Stomach smooth muscle (tissue), 2 donors: ENCODE data around the gene PTP4A2.
"Not testable (repeated sequence)": the region's sequence is repeated elsewhere in the genome, so short reads cannot be mapped to it uniquely, and the experiment has no call there.

Experiments used
- H3K27ac ChIP-seq: one replicate; pipeline ENCODE4 v1.7.0; 2013; ENCODE audit warnings: mild to moderate bottlenecking, low read length, inconsistent platforms
- H3K27me3 ChIP-seq, 2 donors: one replicate each; pipeline ENCODE4 v1.7.0; 2013; ENCODE audit warnings: low read length in 2 of 2; ENCODE audit not compliant: insufficient read depth in 2 of 2, control insufficient read depth in 1 of 2
- H3K36me3 ChIP-seq, 2 donors: one replicate each; pipeline ENCODE4 v1.7.0; 2013; ENCODE audit warnings: low read length in 2 of 2; ENCODE audit not compliant: control insufficient read depth in 2 of 2, insufficient read depth in 2 of 2
- H3K4me1 ChIP-seq: one replicate; pipeline ENCODE4 v1.7.0; 2013; ENCODE audit warnings: low read length; ENCODE audit not compliant: control insufficient read depth, insufficient read depth
- H3K4me3 ChIP-seq, 2 donors: one replicate each; pipeline ENCODE4 v1.7.0; 2013; ENCODE audit warnings: low read length in 2 of 2
- H3K9ac ChIP-seq, 2 donors: one replicate each; pipeline ENCODE4 v1.7.0; 2013; ENCODE audit warnings: low read length in 2 of 2, mild to moderate bottlenecking in 1 of 2
- H3K9me3 ChIP-seq, 2 donors: one replicate each; pipeline ENCODE4 v1.7.0; 2013; ENCODE audit warnings: low read length in 2 of 2; ENCODE audit not compliant: control insufficient read depth in 2 of 2
- donor health status: healthy.
- donor health status: Pancreatic carcinoma.

PTP4A2 gene

GRCh38 chr1:31902510-31902860 is 35.7 kb downstream of the PTP4A2 start:
- peaks cover 10 to 16% of the 10 kb centered on the region in 2 donors for H3K36me3 ChIP-seq
- peaks cover 0 to 3% of the 10 kb centered on the region in 2 donors for H3K9me3 ChIP-seq
- H3K27me3 ChIP-seq = no peaks in the 10 kb centered on the region
- no peak overlapping the region for H3K27ac ChIP-seq
- H3K9ac ChIP-seq = no peak overlapping the region
- H3K4me1 ChIP-seq = no peaks in the 10 kb centered on the region
- H3K4me3 ChIP-seq = no peak overlapping the region

DNA sequence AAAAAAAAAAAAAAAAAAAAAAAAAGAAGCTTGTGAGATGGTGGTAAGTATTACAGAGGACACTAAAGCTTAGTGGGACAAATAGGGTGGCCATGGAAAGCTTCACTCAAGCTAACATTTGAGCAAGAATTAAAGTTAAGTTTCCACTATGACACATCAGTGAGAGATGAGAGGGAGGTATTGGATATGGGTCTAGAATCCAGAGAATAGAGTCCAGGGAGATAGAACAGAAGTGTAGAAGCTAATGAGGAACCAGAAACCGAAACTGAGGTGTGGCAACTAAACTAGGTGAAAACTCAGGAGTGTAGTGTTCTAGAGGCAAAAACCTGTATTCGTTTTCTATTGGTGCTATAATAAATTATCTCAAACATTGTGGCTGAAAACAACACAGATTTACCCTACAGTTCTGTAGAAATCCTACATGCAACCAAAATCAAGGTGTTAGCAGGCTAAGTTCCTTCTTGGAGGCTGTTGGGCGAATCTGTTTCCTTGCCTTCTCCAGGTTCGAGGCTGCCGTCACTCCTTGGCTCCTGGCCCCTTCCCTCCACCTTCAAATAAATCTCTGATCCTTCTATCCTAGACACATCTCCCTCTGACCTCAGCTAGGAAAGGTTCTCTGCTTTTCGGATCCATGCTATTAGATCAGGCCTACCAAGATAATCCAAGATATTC is 36.2 kb downstream of the PTP4A2 start:
- no peak overlapping the region for H3K27ac ChIP-seq
- no peaks in the 10 kb centered on the region for H3K27me3 ChIP-seq
- H3K36me3 ChIP-seq = peaks cover 6 to 12% of the 10 kb centered on the region in 2 donors
- no peaks in the 10 kb centered on the region for H3K4me1 ChIP-seq
- H3K9ac ChIP-seq = no peak overlapping the region
- peaks cover 0 to 3% of the 10 kb centered on the region in 2 donors for H3K9me3 ChIP-seq
- no peak overlapping the region for H3K4me3 ChIP-seq

GRCh38 chr1:31900790-31901189 is 37.4 kb downstream of the PTP4A2 start:
- H3K4me1 ChIP-seq = no peaks in the 10 kb centered on the region
- H3K4me3 ChIP-seq = no peak overlapping the region
- peaks cover 0 to 3% of the 10 kb centered on the region in 2 donors for H3K9me3 ChIP-seq
- H3K36me3 ChIP-seq = peaks cover under 1 to 2% of the 10 kb centered on the region in 2 donors
- no peak overlapping the region for H3K9ac ChIP-seq
- H3K27me3 ChIP-seq = no peaks in the 10 kb centered on the region
- H3K27ac ChIP-seq = no peak overlapping the region

- no peaks in the 10 kb centered on the region for H3K27me3 ChIP-seq
- no peak overlapping the region for H3K9ac ChIP-seq
- no peaks in the 10 kb centered on the region for H3K36me3 ChIP-seq
- no peak overlapping the region for H3K27ac ChIP-seq
- H3K4me1 ChIP-seq = no peaks in the 10 kb centered on the region
- H3K4me3 ChIP-seq = no peak overlapping the region
- H3K9me3 ChIP-seq = peaks cover 0 to 3% of the 10 kb centered on the region in 2 donors
Observed at GRCh38 chr1:31897526-31898100, 40.6 kb downstream of the PTP4A2 start.

DNA sequence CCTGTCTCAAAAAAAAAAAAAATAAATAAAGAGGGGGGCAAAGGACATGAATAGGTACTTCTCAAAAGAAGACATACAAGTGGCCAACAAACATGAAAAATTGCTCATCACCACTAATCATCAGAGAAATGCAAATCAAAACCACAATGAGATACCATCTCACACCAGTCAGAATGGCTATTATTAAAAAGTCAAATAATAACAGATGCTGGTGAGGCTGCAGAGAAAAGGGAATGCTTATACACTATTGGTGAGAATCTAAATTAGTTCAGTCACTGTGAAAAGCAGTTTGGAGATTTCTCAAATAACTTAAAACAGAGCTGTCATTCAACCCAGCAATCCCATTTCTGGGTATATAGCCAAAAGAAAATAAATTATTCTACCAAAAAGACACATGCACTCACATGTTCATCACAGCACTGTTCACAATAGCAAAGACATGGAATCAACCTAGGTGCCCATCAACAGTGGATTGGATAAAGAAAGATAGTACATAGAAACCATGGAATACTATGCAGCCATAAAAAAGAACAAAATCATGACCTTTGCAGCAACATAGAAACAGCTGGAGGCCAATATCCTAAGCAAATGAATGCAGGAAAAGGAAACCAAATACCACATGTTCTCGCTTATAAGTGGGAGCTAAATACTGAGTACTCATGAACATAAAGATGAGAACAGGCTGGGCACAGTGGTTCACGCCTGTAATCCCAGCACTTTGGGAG is 42.5 kb downstream of the PTP4A2 start:
- H3K4me1 ChIP-seq, H3K36me3 ChIP-seq, H3K4me3 ChIP-seq, H3K9me3 ChIP-seq, H3K9ac ChIP-seq, H3K27me3 ChIP-seq, H3K27ac ChIP-seq: not testable (repeated sequence)

GRCh38 chr1:31891280-31891679 is 46.9 kb downstream of the PTP4A2 start:
- Histone ChIP-seq H3K4me3 (no peak overlapping the region), H3K27me3 (no peaks in the 10 kb centered on the region), H3K4me1 (no peaks in the 10 kb centered on the region), H3K36me3 (no peaks in the 10 kb centered on the region), H3K9me3 (no peaks in the 10 kb centered on the region), H3K9ac (no peak overlapping the region), H3K27ac (no peak overlapping the region)

DNA sequence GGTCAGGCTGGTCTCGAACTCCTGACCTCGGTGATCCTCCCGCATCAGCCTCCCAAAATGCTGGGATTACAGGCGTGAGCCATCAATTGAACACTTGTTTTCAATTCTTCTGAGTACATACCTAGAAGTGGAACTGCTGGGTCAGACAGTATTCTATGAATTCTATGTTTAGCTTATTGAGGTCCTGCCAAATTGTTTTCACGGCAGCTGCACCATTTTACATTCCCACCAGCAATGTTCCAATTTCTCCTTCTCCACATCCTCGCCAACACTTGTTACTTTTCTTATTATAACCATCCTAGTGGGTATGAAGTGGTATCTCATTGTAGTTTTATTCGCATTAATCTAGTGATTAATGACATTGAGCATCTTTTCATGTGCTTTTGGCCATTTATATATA is 49.9 kb downstream of the PTP4A2 start:
- no peaks in the 10 kb centered on the region for H3K4me1 ChIP-seq
- no peak overlapping the region for H3K9ac ChIP-seq
- no peak overlapping the region for H3K4me3 ChIP-seq
- no peaks in the 10 kb centered on the region for H3K9me3 ChIP-seq
- H3K27me3 ChIP-seq = no peaks in the 10 kb centered on the region
- H3K27ac ChIP-seq = no peak overlapping the region
- no peaks in the 10 kb centered on the region for H3K36me3 ChIP-seq

GRCh38 chr1:31886866-31887265 is 51.3 kb downstream of the PTP4A2 start:
- no peaks in the 10 kb centered on the region for H3K4me1 ChIP-seq
- no peaks in the 10 kb centered on the region for H3K27me3 ChIP-seq
- no peak overlapping the region for H3K9ac ChIP-seq
- no peaks in the 10 kb centered on the region for H3K36me3 ChIP-seq
- no peaks in the 10 kb centered on the region for H3K9me3 ChIP-seq
- H3K27ac ChIP-seq = no peak overlapping the region
- H3K4me3 ChIP-seq = no peak overlapping the region

DNA sequence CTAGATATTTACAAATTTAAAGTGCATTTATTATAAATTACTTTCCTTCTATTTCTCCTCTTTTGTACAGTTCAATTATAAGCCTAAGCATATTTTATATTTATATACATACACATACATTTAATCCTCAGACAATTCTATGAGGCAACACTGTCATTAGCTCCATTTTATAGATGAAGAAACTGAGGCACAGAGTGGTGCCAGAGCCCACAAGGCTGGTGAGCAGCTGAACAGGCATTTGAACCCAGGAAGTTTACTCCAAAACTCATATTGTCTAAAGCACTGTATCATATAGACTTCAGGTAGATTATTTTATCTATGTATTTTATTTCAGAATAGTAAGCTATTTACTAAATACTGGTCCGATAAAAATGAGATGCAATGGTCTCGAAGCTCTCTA is 52.3 kb downstream of the PTP4A2 start:
- H3K4me3 ChIP-seq = no peak overlapping the region
- H3K36me3 ChIP-seq = no peaks in the 10 kb centered on the region
- no peak overlapping the region for H3K9ac ChIP-seq
- H3K4me1 ChIP-seq = peaks cover 7% of the 10 kb centered on the region
- no peaks in the 10 kb centered on the region for H3K27me3 ChIP-seq
- H3K27ac ChIP-seq = no peak overlapping the region
- H3K9me3 ChIP-seq = no peaks in the 10 kb centered on the region

DNA sequence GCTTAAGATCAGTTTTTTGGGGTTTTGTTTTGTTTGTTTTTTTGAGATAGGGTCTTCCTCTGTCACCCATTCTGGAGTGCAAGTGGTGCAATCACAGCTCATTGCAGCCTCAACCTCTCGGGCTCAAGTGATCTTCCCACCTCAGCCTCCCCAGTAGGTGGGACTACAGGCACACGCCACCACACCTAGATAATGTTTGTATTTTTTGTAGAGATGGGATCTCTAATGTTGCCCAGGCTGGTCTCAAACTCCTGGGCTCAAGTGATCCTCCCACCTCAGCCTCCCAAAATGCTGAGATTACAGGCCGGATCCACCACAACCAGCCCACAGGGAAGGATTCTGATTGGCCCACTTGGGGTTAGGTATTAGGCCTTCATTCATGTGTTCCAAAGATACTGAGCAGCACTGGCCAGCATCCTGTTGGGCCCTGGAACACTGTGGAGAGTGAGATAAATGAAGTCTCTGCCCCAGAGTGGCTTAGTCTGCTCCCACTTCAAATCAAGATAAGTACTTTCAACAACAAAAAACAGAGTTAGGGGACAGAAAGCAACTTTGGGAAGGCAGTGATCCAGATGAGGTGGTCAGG is 54.7 kb downstream of the PTP4A2 start:
- Histone ChIP-seq H3K36me3 (no peaks in the 10 kb centered on the region), H3K4me1 (peaks cover 7% of the 10 kb centered on the region), H3K9me3 (no peaks in the 10 kb centered on the region), H3K9ac (no peak overlapping the region), H3K27ac (no peak overlapping the region), H3K27me3 (no peaks in the 10 kb centered on the region), H3K4me3 (no peak overlapping the region)

DNA sequence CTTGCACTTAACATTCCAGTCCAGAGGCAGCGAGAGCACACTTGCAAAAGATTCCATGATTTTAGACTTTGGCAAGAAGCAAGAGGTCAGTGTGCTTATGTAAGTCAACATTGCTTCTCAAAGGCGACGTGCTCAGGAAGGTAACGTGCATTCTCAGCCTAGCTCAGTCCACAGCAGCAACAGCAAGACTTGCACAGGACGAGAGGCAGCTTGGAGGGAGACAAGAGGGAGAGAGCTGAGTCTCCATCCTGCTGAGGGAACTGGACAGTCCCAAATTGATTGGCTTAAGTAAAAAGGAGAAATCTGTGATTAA is 56.5 kb downstream of the PTP4A2 start:
- no peak overlapping the region for H3K9ac ChIP-seq
- peaks cover 0 to 4% of the 10 kb centered on the region in 2 donors for H3K9me3 ChIP-seq
- H3K27me3 ChIP-seq = no peaks in the 10 kb centered on the region
- peaks cover 7% of the 10 kb centered on the region for H3K4me1 ChIP-seq
- H3K4me3 ChIP-seq = no peak overlapping the region
- no peaks in the 10 kb centered on the region for H3K36me3 ChIP-seq
- H3K27ac ChIP-seq = no peak overlapping the region
